ENCODE results near the gene GLB1L.

DNA sequence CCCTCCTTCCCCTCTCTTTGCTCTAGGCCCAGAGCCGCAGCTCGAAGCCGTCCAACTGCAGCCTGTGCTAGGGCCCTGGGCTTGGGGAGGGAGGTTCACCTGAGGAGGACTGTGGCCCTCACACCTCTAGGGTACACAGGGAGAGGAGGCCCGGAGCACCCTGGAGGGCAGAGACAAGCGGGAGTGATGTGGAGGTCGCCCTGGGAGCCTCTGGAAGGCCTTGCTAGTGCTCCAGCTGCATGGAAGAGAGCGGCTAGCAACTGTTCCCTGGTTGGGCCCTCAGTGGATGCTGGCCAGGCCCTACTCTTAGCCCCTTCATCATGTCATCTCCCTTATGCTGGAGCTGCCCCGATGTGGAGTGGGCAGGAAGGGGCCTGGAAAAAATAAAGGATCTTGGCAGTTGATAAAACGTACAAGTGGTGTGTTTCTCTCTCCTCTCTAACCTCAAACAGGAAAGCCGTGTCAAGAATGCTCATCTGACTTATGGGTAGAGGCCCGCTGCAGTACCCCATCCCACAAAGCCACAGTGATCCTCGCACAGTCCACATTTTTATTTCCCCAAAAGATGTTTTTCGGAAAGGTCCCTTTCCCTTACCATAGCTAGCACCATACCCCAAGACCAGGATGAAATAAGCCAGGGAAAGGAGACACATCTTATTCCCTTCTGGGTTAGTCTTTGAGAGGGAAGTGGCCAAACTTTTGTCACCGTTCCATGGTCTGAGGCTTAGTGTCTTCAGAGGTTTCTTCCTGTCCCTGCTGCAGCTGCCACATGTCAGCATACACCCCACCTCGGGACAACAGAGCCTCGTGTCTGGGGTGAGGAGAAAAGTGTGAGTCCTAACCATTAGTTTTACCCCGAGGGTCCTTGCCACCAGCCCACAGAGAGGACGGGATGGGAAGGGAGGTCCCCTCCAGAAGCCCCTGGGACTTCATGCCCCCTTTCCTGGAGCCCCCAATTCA is 35.7 kb downstream of the GLB1L start:
- TF ChIP-seq, protein P1, sequence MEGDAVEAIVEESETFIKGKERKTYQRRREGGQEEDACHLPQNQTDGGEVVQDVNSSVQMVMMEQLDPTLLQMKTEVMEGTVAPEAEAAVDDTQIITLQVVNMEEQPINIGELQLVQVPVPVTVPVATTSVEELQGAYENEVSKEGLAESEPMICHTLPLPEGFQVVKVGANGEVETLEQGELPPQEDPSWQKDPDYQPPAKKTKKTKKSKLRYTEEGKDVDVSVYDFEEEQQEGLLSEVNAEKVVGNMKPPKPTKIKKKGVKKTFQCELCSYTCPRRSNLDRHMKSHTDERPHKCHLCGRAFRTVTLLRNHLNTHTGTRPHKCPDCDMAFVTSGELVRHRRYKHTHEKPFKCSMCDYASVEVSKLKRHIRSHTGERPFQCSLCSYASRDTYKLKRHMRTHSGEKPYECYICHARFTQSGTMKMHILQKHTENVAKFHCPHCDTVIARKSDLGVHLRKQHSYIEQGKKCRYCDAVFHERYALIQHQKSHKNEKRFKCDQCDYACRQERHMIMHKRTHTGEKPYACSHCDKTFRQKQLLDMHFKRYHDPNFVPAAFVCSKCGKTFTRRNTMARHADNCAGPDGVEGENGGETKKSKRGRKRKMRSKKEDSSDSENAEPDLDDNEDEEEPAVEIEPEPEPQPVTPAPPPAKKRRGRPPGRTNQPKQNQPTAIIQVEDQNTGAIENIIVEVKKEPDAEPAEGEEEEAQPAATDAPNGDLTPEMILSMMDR (IDR thresholded peaks at IDR 0.05): no peak
- TF ChIP-seq EP300 (IDR thresholded peaks at IDR 0.05): no peak
- TF ChIP-seq POLR2AphosphoS5 (IDR thresholded peaks at IDR 0.05): no peak
- no peak for TF ChIP-seq POLR2A (IDR thresholded peaks at IDR 0.05)

Data from suprapubic skin (tissue), 4 donors.